HCEC 1CT (cell line): ENCODE data around the gene SOSTDC1.
"Not testable (repeated sequence)": the region's sequence is repeated elsewhere in the genome, so short reads cannot be mapped to it uniquely, and the experiment has no call there.

Experiments
- DNase-seq: peaks from one replicate; pipeline ENCODE4 v3.0.0-alpha.2; 2017

The SOSTDC1 gene

GRCh38 chr7:16465469-16466361, at the start of gene SOSTDC1:
SOSTDC1 (minus strand) TSS chr7:16465738; CDS start chr7:16465668, 70 bp downstream.
- no peak for DNase-seq

- DNase-seq: no peak
These were observed 49.2 kb upstream of the SOSTDC1 start for GRCh38 chr7:16514729-16515128.

GRCh38 chr7:16514271-16514670, 48.7 kb upstream of the SOSTDC1 start:
- no peak for DNase-seq

GRCh38 chr7:16512097-16512496, 46.6 kb upstream of the SOSTDC1 start:
- DNase-seq: no peak

GRCh38 chr7:16511314-16511713, 45.8 kb upstream of the SOSTDC1 start:
- DNase-seq: no peak

- no peak for DNase-seq
These were observed 44.3 kb upstream of the SOSTDC1 start for GRCh38 chr7:16509829-16510228.

- not testable (repeated sequence) for DNase-seq
These were observed 40.9 kb upstream of the SOSTDC1 start for GRCh38 chr7:16506422-16506821.

- DNase-seq: peak; percentile 50
These were observed 38.5 kb upstream of the SOSTDC1 start for GRCh38 chr7:16504019-16504418.

GRCh38 chr7:16502303-16502702, 36.8 kb upstream of the SOSTDC1 start:
- DNase-seq: no peak

- DNase-seq: no peak
These were observed 32.6 kb upstream of the SOSTDC1 start for GRCh38 chr7:16498122-16498521.

- DNase-seq: no peak
These were observed 29.6 kb upstream of the SOSTDC1 start for GRCh38 chr7:16494955-16495719.

- no peak for DNase-seq
These were observed 29.0 kb upstream of the SOSTDC1 start for GRCh38 chr7:16494551-16494950.

GRCh38 chr7:16493266-16493665, 27.7 kb upstream of the SOSTDC1 start:
- DNase-seq: no peak

- no peak for DNase-seq
These were observed 27.1 kb upstream of the SOSTDC1 start for GRCh38 chr7:16492513-16493062.

GRCh38 chr7:16491148-16491547, 25.6 kb upstream of the SOSTDC1 start:
- no peak for DNase-seq

GRCh38 chr7:16484453-16485158, 19.1 kb upstream of the SOSTDC1 start:
- DNase-seq: peak; percentile 34

GRCh38 chr7:16479591-16479990, 14.1 kb upstream of the SOSTDC1 start:
- DNase-seq: no peak

- DNase-seq: no peak
These were observed 13.6 kb upstream of the SOSTDC1 start for GRCh38 chr7:16479161-16479560.

GRCh38 chr7:16471933-16472332, 6.4 kb upstream of the SOSTDC1 start:
- no peak for DNase-seq

- no peak for DNase-seq
These were observed 1.4 kb downstream of the SOSTDC1 start for GRCh38 chr7:16463949-16464715.

GRCh38 chr7:16463520-16463919, 2.0 kb downstream of the SOSTDC1 start:
- no peak for DNase-seq

GRCh38 chr7:16462431-16462889, 3.1 kb downstream of the SOSTDC1 start:
- DNase-seq: no peak
